ENCODE data around the gene USP22. TPM values are rescaled to one million over a fixed set of nuclear protein-coding genes. Genes with fewer than 3 reads are reported as not detected.

Gene USP22
- total and polyA plus RNA-seq, 2 of the 13 experiments (the other 11 are each of a cell fraction or from before 2014, with no cell fraction given): 98.0 to 130 TPM

GRCh38 chr17:21043296-21044232 lies 753 bp upstream of the USP22 start (continued):
- TF ChIP-seq ZNF280D (CRISPR knock-in tag; IDR thresholded peaks at IDR 0.05) (peak; percentile 70; the same call in 1 of the 2 replicates), TFE3 (CRISPR knock-in tag; IDR thresholded peaks at IDR 0.05) (no peak; the same call in 1 of the 2 replicates), CEBPZ (IDR thresholded peaks at IDR 0.05; ENCODE audit: low read length) (no peak), CC2D1A (CRISPR knock-in tag; IDR thresholded peaks at IDR 0.05) (no peak), PATZ1 (CRISPR knock-in tag; IDR thresholded peaks at IDR 0.05) (peak; percentile 82), CSRNP2 (CRISPR knock-in tag; conservative IDR thresholded peaks at IDR 0.05; ENCODE audit: low read depth) (no peak), SNAPC5 (CRISPR knock-in tag; IDR thresholded peaks at IDR 0.05; ENCODE audit: borderline replicate concordance) (no peak), RXRA (CRISPR knock-in tag; IDR thresholded peaks at IDR 0.05) (peak; percentile 44; the same call in 1 of the 2 replicates), CCAR2 (optimal IDR thresholded peaks at IDR 0.05; ENCODE audit: low read depth, low read length) (no peak), ZNF710 (CRISPR knock-in tag; IDR thresholded peaks at IDR 0.05; ENCODE audit: borderline replicate concordance) (peak; percentile 39; the same call in 1 of the 2 replicates), SNAPC2 (CRISPR knock-in tag; IDR thresholded peaks at IDR 0.05) (no peak; the same call in 1 of the 2 replicates), ETV6 (CRISPR knock-in tag; conservative IDR thresholded peaks at IDR 0.05) (no peak)
